GM21515 (cell line): Measurements from ENCODE around the gene AKAP6.

ENCODE experiments used
- ATAC-seq: cut with Tn5 transposase; IDR thresholded peaks from one replicate; pipeline ENCODE4 v1.9.1; 2021; ENCODE audit not compliant: unreplicated experiment

The AKAP6 gene

DNA sequence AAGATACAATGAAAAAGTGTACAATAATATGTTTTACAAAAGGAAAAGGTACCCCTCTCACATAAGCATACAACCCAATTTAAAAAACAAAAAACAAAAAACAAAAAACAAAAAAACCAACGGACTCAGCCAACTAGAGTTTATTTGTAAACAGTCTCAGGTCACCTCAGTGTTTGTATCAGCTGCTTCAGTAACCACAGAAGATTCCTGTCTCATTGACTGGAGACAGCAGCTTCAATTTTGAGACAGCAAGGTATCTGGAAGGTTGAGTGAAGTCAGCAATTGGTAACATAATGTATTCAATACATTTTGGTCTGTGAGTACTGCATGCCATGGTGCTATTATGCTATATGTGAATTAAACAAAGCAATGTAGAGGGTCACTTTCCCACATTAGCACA is 201.7 kb downstream of the AKAP6 start:
- ATAC-seq: no peak

DNA sequence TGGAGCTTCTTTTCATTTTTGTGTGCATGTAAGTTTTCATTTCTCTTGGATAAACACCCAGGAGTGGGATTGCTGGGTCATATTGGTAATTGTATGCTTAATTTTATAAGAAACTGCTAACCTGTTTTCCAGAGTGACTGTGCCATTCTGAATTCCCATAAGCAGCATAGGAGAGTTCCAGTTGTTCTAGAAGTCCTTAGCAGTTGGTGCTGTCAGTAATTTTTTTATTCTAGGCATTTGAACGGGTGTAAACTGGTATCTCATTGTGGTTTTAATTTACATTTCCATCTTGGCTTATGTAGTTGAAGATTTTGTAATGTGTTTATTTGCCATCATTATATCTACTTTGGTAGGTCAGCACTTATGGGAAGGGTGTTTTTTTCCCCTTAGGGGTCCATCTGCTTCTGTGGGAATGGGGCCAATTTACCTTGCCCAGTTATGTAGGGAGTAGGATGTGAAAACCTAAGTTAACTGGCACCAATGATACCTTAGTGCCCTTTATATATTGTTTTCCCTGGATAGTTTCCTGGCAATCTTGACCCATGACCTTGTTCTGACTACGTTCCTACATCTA is 202.9 kb downstream of the AKAP6 start:
- ATAC-seq: no peak

DNA sequence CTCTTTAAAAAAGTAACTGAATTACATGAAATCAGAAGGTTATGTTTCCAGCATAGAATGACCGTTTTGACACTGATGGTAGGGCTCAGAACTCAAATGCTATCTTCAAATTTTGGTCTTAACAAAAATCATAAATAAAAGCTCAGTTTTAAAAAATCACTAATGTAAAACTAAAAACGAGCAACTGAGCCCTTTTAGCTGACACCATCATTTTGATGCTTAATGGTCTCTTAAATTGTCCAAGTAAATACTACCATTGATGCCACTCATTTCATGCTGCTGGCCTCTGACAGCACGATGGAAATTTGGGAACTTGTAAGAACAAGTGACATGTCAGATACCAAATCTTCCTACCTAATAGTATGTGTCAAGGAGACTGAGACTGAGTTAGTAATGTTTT is 205.0 kb downstream of the AKAP6 start:
- no peak for ATAC-seq

DNA sequence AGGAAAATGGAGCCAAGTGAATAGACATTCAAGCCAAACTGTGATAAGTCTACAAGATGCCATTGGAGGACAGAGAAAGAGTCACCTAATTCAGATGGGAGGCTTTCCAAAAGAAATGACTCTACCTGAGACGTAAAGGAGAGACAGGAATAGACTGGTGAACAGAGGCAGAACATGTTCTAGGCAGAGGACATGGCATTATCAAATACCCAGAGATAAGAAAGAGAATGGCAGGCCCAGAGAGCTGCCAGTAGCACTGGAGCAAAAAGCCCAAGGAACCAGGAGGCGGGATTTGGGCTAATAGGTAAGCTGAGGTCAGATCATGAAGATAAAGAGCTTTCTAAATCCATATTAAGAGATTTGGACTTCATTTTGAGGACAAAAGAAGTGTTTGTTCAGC is 207.1 kb downstream of the AKAP6 start:
- ATAC-seq: no peak

DNA sequence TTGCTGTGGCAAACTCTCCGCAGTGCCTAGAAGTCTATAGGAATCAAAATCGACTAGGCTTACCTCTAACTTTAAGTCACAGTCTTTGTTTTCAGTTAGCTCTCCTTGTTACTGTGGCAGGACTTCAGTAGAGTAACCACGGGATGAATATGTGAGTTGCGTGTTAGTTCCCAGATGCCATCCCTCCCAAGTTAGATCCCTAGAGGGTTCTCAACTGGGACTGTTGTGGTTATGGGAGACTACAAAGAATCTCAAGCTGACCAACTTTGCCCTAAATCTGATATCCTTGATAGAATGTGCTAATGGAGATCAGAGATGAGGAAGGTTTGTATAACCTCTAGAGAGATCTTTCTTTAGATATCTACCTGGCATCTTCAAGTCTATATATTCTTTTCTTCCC is 208.1 kb downstream of the AKAP6 start:
- ATAC-seq: no peak

DNA sequence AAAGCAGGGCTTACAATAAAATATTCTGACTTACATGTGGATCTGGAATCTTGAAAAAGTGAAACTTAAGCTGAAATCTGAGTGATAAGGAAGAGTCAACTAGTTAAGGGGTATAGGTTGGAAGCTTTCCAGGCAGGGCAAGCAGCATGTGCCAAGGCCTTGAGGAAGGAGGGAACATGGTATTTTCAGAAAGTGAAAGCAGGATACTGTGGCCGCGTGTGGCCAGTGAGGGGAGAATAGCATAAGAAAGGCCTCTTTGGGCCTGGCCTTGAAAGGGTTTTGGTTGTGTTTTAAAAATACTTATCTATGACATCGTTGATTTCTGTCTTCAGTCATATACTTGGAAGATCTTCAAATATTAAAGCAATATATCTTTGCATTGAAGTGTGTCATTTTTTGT is 213.4 kb downstream of the AKAP6 start:
- no peak for ATAC-seq

DNA sequence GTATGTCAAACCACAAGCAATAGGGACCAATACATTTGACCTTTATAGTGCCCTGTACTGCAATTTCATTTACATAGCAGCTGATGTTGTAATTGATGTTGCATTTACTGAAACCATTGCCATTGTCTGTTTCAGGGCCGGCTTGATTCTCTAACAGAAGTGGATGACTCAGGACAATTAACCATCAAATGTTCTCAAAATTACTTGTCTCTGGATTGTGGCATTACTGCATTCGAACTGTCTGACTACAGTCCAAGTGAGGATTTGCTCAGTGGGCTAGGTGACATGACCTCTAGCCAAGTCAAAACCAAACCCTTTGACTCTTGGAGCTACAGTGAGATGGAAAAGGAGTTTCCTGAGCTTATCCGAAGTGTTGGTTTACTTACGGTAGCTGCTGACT is 216.0 kb downstream of the AKAP6 start:
- ATAC-seq: no peak

DNA sequence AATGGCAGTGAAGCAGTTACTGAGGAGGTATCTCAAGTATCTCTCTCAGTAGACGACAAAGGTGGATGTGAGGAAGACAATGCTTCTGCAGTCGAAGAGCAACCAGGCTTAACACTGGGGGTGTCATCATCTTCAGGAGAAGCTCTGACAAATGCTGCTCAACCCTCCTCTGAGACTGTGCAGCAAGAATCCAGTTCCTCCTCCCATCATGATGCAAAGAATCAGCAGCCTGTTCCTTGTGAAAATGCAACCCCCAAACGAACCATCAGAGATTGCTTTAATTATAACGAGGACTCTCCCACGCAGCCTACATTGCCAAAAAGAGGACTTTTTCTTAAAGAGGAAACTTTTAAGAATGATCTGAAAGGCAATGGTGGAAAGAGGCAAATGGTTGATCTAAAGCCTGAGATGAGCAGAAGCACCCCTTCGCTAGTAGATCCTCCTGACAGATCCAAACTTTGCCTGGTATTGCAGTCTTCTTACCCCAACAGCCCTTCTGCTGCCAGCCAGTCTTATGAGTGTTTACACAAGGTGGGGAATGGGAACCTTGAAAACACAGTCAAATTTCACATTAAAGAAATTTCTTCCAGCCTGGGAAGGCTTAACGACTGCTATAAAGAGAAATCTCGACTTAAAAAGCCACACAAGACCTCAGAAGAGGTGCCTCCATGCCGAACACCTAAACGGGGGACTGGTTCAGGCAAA is 216.6 kb downstream of the AKAP6 start:
- no peak for ATAC-seq

DNA sequence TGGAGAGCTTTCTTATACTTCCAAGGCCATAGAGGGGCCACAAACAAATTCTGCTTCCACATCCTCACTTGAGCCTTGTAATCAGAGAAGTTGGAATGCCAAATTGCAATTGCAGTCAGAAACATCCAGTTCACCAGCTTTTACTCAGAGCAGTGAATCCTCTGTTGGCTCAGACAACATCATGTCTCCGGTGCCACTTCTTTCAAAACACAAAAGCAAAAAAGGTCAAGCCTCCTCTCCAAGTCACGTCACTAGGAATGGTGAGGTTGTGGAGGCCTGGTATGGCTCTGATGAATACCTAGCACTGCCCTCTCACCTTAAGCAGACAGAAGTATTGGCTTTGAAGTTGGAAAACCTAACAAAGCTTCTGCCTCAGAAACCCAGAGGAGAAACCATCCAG is 217.1 kb downstream of the AKAP6 start:
- no peak for ATAC-seq

DNA sequence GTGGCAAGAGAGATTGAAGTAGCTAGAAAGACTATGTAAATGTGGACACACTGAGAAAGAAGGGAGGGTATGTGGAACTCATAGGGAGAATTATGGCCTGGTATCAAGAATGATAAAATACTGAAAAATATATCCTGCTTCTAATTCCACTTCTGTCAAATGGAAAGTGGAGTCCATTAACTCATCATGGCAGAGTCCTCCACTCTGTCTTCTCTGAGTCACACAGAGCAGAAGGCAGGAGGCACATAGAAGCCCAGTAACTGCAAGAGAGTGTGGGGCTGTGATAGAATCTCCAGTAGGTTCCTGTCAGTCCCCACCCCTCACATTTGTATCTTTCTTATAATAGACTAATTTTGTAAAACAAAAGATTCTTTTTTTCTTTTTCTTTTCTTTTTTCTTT is 223.7 kb downstream of the AKAP6 start:
- no peak for ATAC-seq

DNA sequence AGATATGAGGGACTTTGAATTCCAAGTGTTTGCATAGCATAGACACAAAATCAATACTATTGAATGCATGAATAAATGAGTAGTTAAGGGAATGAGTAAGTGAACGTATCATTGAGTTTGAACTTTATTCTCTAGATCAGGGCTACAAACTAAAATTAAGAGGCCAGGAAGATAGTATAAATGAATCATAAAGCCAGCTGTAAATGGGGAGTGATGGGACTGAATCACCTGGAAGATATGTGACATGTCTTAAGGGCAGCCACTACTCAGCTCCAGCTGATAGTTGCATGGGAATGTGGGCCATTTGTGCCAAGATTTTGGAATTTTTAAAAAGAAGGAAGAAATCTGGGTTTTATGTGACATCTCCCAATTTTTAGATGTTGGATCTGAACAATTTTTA is 229.9 kb downstream of the AKAP6 start:
- ATAC-seq: no peak

DNA sequence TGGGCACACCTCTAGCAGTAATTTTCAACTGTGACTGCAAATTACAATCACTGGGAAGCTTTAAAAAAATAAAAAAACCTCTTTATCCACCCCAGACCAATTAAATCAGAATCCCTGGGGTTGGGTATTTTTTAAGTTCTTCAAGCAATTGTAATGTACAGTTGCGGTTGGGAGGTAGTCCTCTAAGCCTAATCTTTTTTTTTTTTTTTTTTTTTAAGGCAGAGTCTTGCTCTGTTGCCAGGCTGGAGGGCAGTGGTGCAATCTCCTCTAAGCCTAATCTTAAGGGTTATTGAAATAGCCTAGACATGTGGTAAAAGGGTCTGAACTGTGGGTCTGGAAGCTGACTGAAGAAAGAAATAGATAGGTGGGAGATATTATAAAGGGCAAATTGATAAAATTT is 230.5 kb downstream of the AKAP6 start:
- no peak for ATAC-seq

DNA sequence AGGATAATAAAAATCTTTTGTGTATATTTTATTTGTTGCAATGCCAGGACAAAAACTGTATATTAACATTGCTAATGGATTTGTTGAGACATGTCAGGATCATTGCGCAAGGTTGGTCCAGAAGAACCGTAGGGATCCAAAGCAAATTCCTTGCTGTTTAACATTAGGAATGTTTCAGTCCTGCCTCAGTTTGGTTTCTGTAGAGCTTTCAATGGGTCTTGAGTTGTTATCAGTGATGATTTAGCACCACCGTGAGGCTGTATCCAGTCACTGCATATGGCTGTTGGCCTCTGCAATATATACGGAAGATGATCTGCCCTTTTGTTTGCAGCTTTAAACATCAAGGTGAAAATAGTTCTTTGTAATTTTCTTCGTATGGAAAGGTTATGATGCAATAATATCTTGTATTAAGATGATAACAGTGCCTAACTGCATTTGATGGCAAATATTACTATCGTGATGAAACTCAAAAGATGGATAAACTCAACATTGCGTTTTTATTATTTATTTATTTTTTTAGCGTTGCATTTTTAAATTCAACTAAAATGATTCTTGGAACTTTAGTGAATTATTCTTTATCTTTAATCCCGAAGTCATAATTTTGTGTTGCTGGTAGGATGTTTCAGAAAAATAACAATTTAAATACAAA is 231.2 kb downstream of the AKAP6 start:
- peak; percentile 64 for ATAC-seq

DNA sequence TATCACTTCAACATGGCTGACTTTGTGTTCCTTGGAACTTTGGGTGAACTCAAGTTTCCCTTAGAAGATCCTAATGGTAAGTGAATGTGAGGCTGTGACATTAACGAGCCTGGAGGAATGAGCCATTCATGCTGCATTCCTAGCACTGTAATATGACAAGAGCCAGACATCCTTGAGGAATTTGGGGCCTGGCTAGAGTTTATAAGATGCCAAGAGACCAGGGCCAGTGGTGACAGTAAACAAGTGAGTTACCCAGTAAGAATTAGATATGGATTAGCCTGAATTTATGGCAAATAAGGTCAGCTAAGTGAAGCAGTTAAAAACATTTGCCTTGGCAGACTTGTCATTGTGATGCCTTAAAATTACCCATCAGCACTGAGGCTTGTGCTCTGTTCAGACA is 232.4 kb downstream of the AKAP6 start:
- ATAC-seq: no peak

DNA sequence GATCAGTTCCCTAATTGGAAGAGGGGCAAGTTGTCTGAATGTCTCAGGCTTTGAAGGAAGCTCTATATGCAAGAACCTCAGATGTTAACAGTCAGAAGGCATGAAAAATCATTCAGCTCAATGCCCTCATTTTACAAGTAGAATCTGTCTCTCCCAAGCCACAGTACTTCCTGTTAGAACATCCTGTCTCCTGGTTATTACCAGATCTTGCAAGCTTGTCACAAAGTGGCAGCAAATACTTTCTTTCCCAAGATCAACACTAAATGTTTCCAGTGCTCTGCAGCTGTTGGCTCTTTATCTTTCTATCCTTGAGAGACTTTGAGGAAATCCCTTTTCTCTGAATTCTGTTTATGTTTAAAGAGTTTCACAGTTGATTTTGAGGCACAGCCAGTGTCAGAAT is 235.5 kb downstream of the AKAP6 start:
- no peak for ATAC-seq

DNA sequence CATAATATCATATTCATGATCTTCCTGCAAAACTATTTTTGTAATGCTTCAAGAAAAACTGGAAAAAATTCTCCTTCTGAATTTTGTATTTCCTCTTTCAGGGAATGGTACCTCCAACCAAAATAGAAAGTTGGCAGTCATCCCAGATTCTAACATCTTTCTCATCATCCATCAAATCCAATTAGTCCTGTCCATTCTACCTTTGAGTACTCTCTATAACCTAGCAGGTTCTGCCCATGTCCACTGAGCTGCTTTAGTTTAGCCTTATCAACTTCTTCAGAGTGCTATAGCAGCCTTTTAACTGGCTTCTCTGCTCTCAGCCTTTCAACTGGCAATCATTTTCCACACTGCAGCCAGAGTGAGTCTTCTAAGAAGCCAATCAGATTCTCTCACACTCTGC is 236.2 kb downstream of the AKAP6 start:
- no peak for ATAC-seq

DNA sequence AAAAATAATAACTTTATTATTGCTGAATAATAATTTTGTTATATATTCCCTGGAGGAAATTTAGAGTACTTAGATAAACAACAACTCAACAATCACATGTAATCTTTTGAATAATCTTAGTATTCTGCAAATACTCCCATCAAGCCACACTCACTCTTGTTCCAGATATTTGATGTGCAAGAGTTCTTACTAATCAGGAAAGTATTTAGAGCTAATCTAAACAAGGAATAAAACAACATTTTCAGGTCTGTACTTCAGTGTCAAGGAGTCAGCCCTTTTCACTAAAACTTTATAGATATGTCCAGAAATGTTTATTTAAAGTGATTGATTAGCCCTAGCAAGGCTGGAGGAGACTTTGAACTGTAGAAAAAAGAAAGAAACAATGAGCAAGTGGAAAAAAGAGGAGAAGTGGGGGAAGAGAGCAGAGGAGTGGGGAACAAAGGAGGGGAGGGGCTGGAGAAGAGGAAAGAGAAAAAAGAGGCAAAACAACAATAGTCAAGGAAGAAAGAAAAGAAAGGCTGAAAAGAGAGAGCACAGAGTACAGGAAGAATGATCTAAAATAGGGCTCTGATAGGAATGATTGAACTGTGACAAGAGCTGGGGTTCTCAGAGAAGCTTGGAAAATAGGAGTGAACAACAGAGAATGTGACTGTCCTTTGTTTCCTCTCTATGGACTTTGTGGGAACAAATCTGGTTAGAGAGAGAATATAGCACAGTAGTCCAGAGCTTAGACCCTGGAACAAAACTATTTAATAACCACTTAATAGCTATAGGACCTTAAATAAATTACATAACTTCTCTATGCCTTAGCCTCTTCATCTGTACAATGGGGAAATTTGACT is 238.7 kb downstream of the AKAP6 start:
- ATAC-seq: no peak

DNA sequence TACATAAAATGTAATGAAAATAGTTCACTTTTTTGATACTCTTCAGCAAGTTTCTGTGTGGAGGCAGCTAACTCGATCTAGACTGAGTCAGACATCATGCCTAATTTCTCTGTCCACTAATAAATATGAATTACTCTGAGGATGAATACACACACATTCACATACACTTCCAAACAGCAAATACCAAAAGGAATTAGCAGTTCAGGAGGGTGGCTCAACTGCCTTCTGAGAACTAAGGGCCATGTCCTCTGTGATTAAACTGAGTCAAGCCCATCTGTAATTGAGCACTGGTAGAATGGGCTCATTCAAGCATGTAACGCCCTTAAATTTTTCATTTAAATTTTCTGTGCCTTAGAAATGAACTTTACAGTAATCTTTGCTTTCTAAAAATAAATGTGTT is 242.5 kb downstream of the AKAP6 start:
- no peak for ATAC-seq

DNA sequence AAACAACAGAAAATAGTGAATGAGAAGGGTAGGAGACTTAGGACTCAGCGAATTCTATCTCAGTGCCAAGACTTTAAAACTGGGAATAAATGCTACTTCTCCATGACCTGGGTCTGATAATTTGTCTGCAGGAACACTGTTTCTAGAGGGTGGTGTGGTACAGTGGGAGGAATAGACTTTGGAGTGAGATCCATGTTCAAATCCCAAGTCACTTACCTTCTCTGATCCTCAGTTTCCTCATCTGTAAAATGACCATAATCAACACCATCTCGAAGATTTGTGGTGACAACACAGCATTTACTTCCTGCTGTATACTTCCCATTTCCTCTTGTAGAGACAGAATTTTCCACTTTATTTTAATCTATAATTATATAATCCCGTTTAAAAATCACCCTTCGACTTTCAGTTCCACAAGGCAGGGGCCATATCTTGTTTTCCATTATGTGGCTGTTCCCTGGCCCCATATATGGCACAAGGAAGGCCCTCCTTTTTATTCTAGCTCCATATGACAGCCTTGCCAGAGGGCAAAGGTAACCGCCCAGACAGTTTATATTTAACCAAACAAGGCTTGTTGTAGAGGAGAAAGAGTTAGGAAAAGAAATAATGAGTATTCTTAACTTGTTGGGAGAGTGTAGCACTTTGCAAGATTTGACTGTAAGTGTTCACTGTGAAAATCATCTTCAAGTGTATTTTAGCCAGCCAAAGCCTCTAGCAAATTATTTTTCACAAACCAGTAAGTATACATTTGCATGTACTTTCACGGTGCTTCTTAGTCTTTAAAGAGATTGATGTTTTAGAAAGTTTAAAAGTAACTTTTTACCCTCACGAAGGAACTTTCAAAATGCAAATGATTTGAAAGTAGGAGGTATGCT is 243.1 kb downstream of the AKAP6 start:
- peak; percentile 54 for ATAC-seq

DNA sequence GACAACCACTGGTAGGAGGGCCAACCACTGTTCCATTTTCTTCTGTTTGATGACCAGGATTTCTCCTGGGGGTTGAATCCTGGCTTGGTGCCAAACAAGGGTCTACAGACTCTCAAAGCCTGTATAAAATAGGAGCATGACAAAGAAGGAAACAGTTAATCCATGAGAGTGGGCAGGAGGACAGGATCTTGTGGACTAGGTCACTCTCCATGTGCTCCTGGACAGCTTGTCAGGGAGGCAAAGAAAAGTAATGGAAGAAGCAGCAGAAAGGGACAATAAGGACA is 243.7 kb downstream of the AKAP6 start:
- ATAC-seq: no peak

DNA sequence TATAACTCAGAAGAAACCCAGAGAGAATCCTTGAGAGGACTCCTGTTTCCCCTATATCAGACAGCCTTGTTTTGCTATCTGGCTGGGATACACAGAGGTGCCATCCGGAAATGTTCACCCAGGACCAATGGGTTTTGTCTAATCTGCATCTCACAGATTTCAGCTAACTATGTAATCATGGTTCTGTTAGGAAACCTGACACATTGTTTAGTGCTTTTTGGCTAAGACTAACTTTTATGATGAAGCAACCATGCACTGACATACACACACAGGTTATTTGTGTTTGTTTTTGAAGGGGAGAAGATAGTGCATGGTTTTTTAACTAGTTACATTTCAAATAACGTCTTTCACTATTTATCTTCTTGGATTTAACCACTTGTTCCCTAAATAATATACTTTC is 245.2 kb downstream of the AKAP6 start:
- ATAC-seq: no peak
